IMR-90 (cell line): ENCODE results near the gene HDGFL2. TPM values are rescaled to one million over a fixed set of nuclear protein-coding genes. Genes with fewer than 3 reads are reported as not detected.

Experiments
- ATAC-seq: fragments of 200-7000 bp; cut with Tn5 transposase; 2 replicates; pipeline ENCODE4 v1.9.1; 2020; ENCODE audit warnings: low read depth, mild to moderate bottlenecking, moderate library complexity
- Bru-seq: library from RNA; stranded (reverse); fragments of 400-500 nt; gene quantifications from one replicate; lab custom pipeline; 2021; lab: Mats Ljungman, UMichigan
- BruChase-seq, 2 experiments: library from RNA; stranded (reverse); fragments of 400-500 nt; gene quantifications; one replicate each; lab custom pipeline; 2021; lab: Mats Ljungman, UMichigan
- BruUV-seq: library from RNA; stranded (reverse); fragments of 400-500 nt; replicated peaks from 2 replicates; lab custom pipeline; 2021; lab: Mats Ljungman, UMichigan
- CTCF ChIA-PET: fragments of 300-600 bp; formaldehyde crosslinking; extraction: SDS; loops from one replicate; lab custom pipeline; 2021; ENCODE audit warnings: antibody characterized with exemption; lab: Yijun Ruan, JAX
- POLR2A ChIA-PET: fragments of 300-600 bp; sonication (Branson Sonifier 250); formaldehyde crosslinking; loops from one replicate; lab custom pipeline; 2022; ENCODE audit warnings: antibody characterized with exemption; ENCODE audit not compliant: unreplicated experiment; lab: Charles Lee
- DNase-seq: peaks from one replicate; pipeline ENCODE4 v3.0.0; 2013
- H2AFZ ChIP-seq: replicated peaks from 2 replicates; pipeline ENCODE3; 2013; ENCODE audit warnings: low read length, mild to moderate bottlenecking; ENCODE audit not compliant: poor library complexity
- H2AK5ac ChIP-seq: 2 replicates; pipeline ENCODE4 v1.6.1; 2013; ENCODE audit warnings: low read depth, low read length, inconsistent platforms
- H2AK9ac ChIP-seq: replicated peaks from 2 replicates; pipeline ENCODE3; 2013; ENCODE audit warnings: mild to moderate bottlenecking, low read depth, low read length, moderate library complexity; ENCODE audit not compliant: poor library complexity
- H2BK120ac ChIP-seq: 2 replicates; pipeline ENCODE4 v1.6.1; 2013; ENCODE audit warnings: low read depth, low read length, inconsistent platforms
- H2BK15ac ChIP-seq: 3 replicates; pipeline ENCODE4 v1.6.1; 2013; ENCODE audit warnings: low read depth, low read length, inconsistent platforms
- H2BK20ac ChIP-seq: 2 replicates; pipeline ENCODE4 v1.6.1; 2013; ENCODE audit warnings: low read depth, mild to moderate bottlenecking, inconsistent platforms, low read length, moderate library complexity
- H2BK5ac ChIP-seq: 2 replicates; pipeline ENCODE4 v1.6.1; 2013; ENCODE audit warnings: mild to moderate bottlenecking, low read depth, low read length, inconsistent platforms; ENCODE audit not compliant: poor library complexity, severe bottlenecking
- H3K14ac ChIP-seq: replicated peaks from 2 replicates; pipeline ENCODE4 v1.6.1; 2013; ENCODE audit warnings: low read depth, low read length, inconsistent platforms
- H3K18ac ChIP-seq: 2 replicates; pipeline ENCODE4 v1.6.1; 2013; ENCODE audit warnings: low read depth, low read length, control low read depth
- H3K23ac ChIP-seq: 2 replicates; pipeline ENCODE4 v1.6.1; 2013; ENCODE audit warnings: low read depth, low read length, inconsistent platforms
- H3K27ac ChIP-seq: 2 replicates; pipeline ENCODE4 v1.5.1; 2013; ENCODE audit warnings: mild to moderate bottlenecking, control low read depth, low read length; ENCODE audit not compliant: insufficient read depth
- H3K27me3 ChIP-seq: 2 replicates; pipeline ENCODE4 v1.6.1; 2013; ENCODE audit warnings: low read length; ENCODE audit not compliant: control insufficient read depth, insufficient read depth
- H3K36me3 ChIP-seq: 2 replicates; pipeline ENCODE4 v1.6.1; 2013; ENCODE audit warnings: low read length, mixed read lengths; ENCODE audit not compliant: control insufficient read depth, insufficient read depth
- H3K4ac ChIP-seq: 2 replicates; pipeline ENCODE4 v1.6.1; 2013; ENCODE audit warnings: low read depth, low read length, inconsistent platforms
- H3K4me1 ChIP-seq: 2 replicates; pipeline ENCODE4 v1.6.1; 2013; ENCODE audit warnings: low read length, mixed read lengths; ENCODE audit not compliant: control insufficient read depth, insufficient read depth
- H3K4me2 ChIP-seq: 2 replicates; pipeline ENCODE4 v1.6.1; 2013; ENCODE audit warnings: low read depth, mild to moderate bottlenecking, control low read depth, low read length, moderate library complexity
- H3K4me3 ChIP-seq: 2 replicates; pipeline ENCODE4 v1.5.1; 2013; ENCODE audit warnings: low read depth, mild to moderate bottlenecking, control low read depth, low read length, moderate library complexity; ENCODE audit not compliant: insufficient read depth
- H3K56ac ChIP-seq: 2 replicates; pipeline ENCODE4 v1.6.1; 2013; ENCODE audit warnings: low read length, inconsistent platforms; ENCODE audit not compliant: insufficient read depth; ENCODE audit errors: extremely low read depth
- H3K79me1 ChIP-seq, 2 experiments: 2 replicates each; pipeline ENCODE4 v1.6.1; 2013; ENCODE audit warnings: low read length in 2 of 2, inconsistent platforms in 1 of 2, low read depth in 1 of 2
- H3K9ac ChIP-seq: 2 replicates; pipeline ENCODE4 v1.6.1; 2013; ENCODE audit warnings: low read depth, low read length, control low read depth
- H3K9me1 ChIP-seq: 2 replicates; pipeline ENCODE4 v1.6.1; 2013; ENCODE audit warnings: low read length, inconsistent platforms; ENCODE audit not compliant: insufficient read depth
- H3K9me3 ChIP-seq: 2 replicates; pipeline ENCODE4 v1.6.1; 2013; ENCODE audit warnings: low read length; ENCODE audit not compliant: control insufficient read depth, insufficient read depth
- H4K20me1 ChIP-seq: 2 replicates; pipeline ENCODE4 v1.6.1; 2013; ENCODE audit warnings: low read length, inconsistent platforms; ENCODE audit not compliant: insufficient read depth
- H4K5ac ChIP-seq: 2 replicates; pipeline ENCODE4 v1.6.1; 2013; ENCODE audit warnings: mild to moderate bottlenecking, low read depth, low read length, control low read depth
- H4K8ac ChIP-seq, 2 experiments: 2 replicates each; pipeline ENCODE4 v1.6.1; 2013; ENCODE audit warnings: low read depth in 2 of 2, low read length in 2 of 2, control low read depth in 1 of 2, inconsistent platforms in 1 of 2
- H4K91ac ChIP-seq: 2 replicates; pipeline ENCODE4 v1.6.1; 2013; ENCODE audit warnings: low read depth, low read length, inconsistent platforms; ENCODE audit not compliant: insufficient read depth
- MAFK ChIP-seq: IDR thresholded peaks from 2 replicates; pipeline ENCODE4 v1.6.1; 2012; ENCODE audit warnings: low read depth, low read length, improper control_type of control experiment
- MAZ ChIP-seq: IDR thresholded peaks from 2 replicates; pipeline ENCODE4 v1.6.1; 2012; ENCODE audit warnings: low read depth, mild to moderate bottlenecking, low read length, improper control_type of control experiment, moderate library complexity, borderline replicate concordance
- POLR2A ChIP-seq: IDR thresholded peaks from 2 replicates; pipeline ENCODE4 v1.6.1; 2012; ENCODE audit warnings: mild to moderate bottlenecking, low read depth, low read length
- RCOR1 ChIP-seq: IDR thresholded peaks from 2 replicates; pipeline ENCODE4 v1.6.1; 2012; ENCODE audit warnings: mild to moderate bottlenecking, low read length, improper control_type of control experiment; ENCODE audit not compliant: insufficient replicate concordance
- whole genome bisulfite sequencing, 2 experiments: methylation state at CpG; one replicate each; pipeline versions ENCODE4 v1.1.5 to v1.1.7; 2013; ENCODE audit warnings: missing lambda C conversion rate in 2 of 2; ENCODE audit not compliant: insufficient read length in 1 of 2; ENCODE audit errors: extremely low coverage in 2 of 2; 5-methylcytosine and 5-hydroxymethylcytosine counted together
- dilution Hi-C: fragments of 300-500 bp; cut with HindIII; formaldehyde crosslinking; loops from one replicate; pipeline ENCODE4 v1.14.3; 2018; ENCODE audit warnings: low sequenced_read_pairs; ENCODE audit not compliant: unreplicated experiment
- in situ Hi-C: fragments of 300-500 bp; cut with MboI; formaldehyde crosslinking; loops from 3 replicates; pipeline ENCODE4 v1.14.3; 2019; ENCODE audit warnings: low sequenced_read_pairs, inconsistent platforms, mixed read lengths
- intact Hi-C: fragments of 100-400 bp; cut with micrococcal nuclease; formaldehyde crosslinking; loops from 2 replicates; pipeline ENCODE4 v1.10.0; 2022
- long read RNA-seq: library from polyadenylated mRNA; unstranded; transcript quantifications from one replicate; pipeline ENCODE4 v2.0.0, GENCODE V29; 2021; ENCODE audit not compliant: unreplicated experiment
- polyA plus RNA-seq, 3 experiments: library from polyadenylated mRNA; depleted of rRNA; stranded (reverse); fragments of >200 nt; gene quantifications; 2 replicates each; pipeline ENCODE4 v1.2.3, GENCODE V29; 2012; ENCODE audit warnings: low replicate concordance in 1 of 3
- total RNA-seq: library from RNA; depleted of rRNA; stranded (reverse); fragments of >200 nt; gene quantifications from 2 replicates; pipeline ENCODE4 v1.2.3, GENCODE V29; 2012; rRNA removed
- TF ChIP-seq, protein P1 (sequence below): fragments of 150-350 bp; IDR thresholded peaks from 2 replicates; pipeline ENCODE4 v1.6.1; 2016; ENCODE audit warnings: low read depth, mild to moderate bottlenecking, low read length, moderate library complexity, borderline replicate concordance
- TF ChIP-seq, protein P2 (sequence below): fragments of 150-350 bp; IDR thresholded peaks from 2 replicates; pipeline ENCODE4 v1.6.1; 2017; ENCODE audit warnings: mild to moderate bottlenecking, antibody characterized with exemption, low read length, low read depth

Gene HDGFL2
- 35.8 and 45.5 TPM in 2 replicates for total RNA-seq
- 48.5 and 53.0 TPM in 2 replicates for polyA plus RNA-seq (2012; rRNA removed)
- 52.7 and 54.3 TPM in 2 replicates for polyA plus RNA-seq (2012; cell fraction: cytosol; rRNA removed)
- polyA plus RNA-seq (2012; cell fraction: nucleus; rRNA removed; ENCODE audit: low replicate concordance) = 90.4 and 123 TPM in 2 replicates
- percentile 66 among the genes with signal in this experiment for Bru-seq, nascent RNA
- percentile 81 among the genes with signal in this experiment for BruChase-seq, experiment 1, labeled RNA remaining after a 6-hour chase
- BruChase-seq, experiment 2, labeled RNA remaining after a 2-hour chase = percentile 72 among the genes with signal in this experiment
- long read RNA-seq, transcript HDGFL2-210 (16 exons, 2,255 nt) = minor isoform, 18 of 158 reads
- long read RNA-seq, transcript HDGFL2-208 (16 exons, 2,281 nt) = major isoform, 58 of 158 reads
- long read RNA-seq, partial matches to known transcripts = 67 of 158 reads
- long read RNA-seq, other reads (novel, unspliced or antisense) = 15 of 158 reads

DNA sequence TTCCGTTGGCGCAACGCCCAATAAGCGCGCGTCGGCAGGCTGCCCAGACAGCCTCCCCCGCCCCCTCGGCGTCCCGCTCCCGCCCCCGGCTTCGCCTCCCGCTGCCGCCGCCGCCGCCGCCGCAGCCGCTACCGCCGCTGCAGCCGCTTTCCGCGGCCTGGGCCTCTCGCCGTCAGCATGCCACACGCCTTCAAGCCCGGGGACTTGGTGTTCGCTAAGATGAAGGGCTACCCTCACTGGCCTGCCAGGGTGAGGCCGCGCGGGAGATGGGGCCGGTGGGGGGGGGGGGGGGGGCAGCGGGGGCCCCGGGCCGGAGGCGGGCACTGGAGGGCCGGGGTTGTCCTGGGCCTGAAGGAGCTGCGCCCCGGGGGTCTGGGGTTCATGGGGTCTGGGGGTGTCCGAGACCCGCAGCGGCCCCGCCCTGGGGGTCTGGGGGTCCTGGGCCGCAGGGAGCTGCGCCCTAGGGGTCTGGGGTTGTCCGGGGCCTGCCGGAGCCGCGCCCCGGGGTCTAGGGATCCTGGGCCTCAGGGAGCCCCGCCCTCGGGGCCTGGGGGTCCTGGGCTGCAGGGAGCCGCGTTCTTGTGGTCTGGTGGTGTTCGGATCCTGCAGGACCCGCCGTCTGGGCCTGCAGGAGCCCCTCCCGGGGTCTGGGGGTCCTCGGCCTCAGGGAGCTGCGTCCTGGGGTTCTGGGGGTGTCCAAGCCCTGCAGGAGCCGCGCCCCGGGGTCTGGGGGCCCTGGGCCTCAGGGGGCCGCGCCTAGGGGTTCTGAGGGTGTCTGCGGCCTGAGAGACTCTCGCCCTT is at the start of gene HDGFL2:
HDGFL2 (plus strand) TSS at position 124 of the 801 bp plus-strand sequence; CDS start at position 178, 54 bp downstream.
- Histone ChIP-seq H3K14ac (peak within 1 kb of the TSS; percentile 66), H4K8ac (peak within 1 kb of the TSS; percentile 63 to 93), H2BK15ac (no peak within 1 kb of the TSS), H2AK5ac (peak within 1 kb of the TSS; percentile 62), H3K79me1 (peaks cover 5 to 35% of the 10 kb centered on the region in 2 experiments), H3K27ac (peak within 1 kb of the TSS; percentile 76), H4K5ac (peak within 1 kb of the TSS; percentile 76), H4K91ac (peak within 1 kb of the TSS; percentile 45), H3K4me3 (peak within 1 kb of the TSS; percentile 60), H3K4ac (peak within 1 kb of the TSS; percentile 77), H2AK9ac (peak within 1 kb of the TSS; percentile 97), H3K9me3 (no peaks in the 10 kb centered on the region), H2BK120ac (peak within 1 kb of the TSS; percentile 25), H4K20me1 (peaks cover 18% of the 10 kb centered on the region), H3K56ac (0 out of 2 replicates have a peak within 1 kb of the TSS, but pooled peaks have one; percentile 42), H3K23ac (peak within 1 kb of the TSS; percentile 57), H3K27me3 (no peaks in the 10 kb centered on the region), H3K4me1 (peaks cover 4% of the 10 kb centered on the region), H2BK20ac (no peak within 1 kb of the TSS), H3K18ac (no peak within 1 kb of the TSS), H2AFZ (peak within 1 kb of the TSS; percentile 92), H3K9ac (peak within 1 kb of the TSS; percentile 86), H2BK5ac (peak within 1 kb of the TSS; percentile 78), H3K36me3 (peaks cover 15% of the 10 kb centered on the region), H3K9me1 (0 out of 2 replicates have a peak, but pooled peaks cover 2% of the 10 kb centered on the region), H3K4me2 (peak within 1 kb of the TSS; percentile 88)
- ChIA-PET POLR2A (no interaction called here), CTCF (no interaction called here)
- peak; percentile 0; the same call in 1 of the 2 replicates for ATAC-seq
- no TSS peak for BruUV-seq
- intact Hi-C loops = loop anchor here (5.0 kb wide), 1 partner anchor 165 kb away; the partner anchor contains the start of gene TNFAIP8L1
- in situ Hi-C loops = no loop called here
- WGBS, 2 experiments = 2% methylated on average over 11 of the region's 71 CpGs; no CpG with 5 or more reads in 1 of the 2 experiments
- DNase-seq = no peak
- TF ChIP-seq MAZ (peak; percentile 23; the same call in 1 of the 2 replicates), RCOR1 (no peak), POLR2A (no peak), MAFK (no peak)
- TF ChIP-seq, protein P1, sequence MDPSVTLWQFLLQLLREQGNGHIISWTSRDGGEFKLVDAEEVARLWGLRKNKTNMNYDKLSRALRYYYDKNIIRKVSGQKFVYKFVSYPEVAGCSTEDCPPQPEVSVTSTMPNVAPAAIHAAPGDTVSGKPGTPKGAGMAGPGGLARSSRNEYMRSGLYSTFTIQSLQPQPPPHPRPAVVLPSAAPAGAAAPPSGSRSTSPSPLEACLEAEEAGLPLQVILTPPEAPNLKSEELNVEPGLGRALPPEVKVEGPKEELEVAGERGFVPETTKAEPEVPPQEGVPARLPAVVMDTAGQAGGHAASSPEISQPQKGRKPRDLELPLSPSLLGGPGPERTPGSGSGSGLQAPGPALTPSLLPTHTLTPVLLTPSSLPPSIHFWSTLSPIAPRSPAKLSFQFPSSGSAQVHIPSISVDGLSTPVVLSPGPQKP = no peak
- TF ChIP-seq, protein P2, sequence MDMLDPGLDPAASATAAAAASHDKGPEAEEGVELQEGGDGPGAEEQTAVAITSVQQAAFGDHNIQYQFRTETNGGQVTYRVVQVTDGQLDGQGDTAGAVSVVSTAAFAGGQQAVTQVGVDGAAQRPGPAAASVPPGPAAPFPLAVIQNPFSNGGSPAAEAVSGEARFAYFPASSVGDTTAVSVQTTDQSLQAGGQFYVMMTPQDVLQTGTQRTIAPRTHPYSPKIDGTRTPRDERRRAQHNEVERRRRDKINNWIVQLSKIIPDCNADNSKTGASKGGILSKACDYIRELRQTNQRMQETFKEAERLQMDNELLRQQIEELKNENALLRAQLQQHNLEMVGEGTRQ = no peak
- dilution Hi-C loops = no loop called here
